DOHH2 (cell line): ENCODE measurements around the gene KRTAP5-8.
"Not testable (repeated sequence)": the region's sequence is repeated elsewhere in the genome, so short reads cannot be mapped to it uniquely, and the experiment has no call there.

Experiments
- H3F3A ChIP-seq: fragments of 200-600 bp; sonication (generic), shearing (Covaris generic); 2 replicates; pipeline ENCODE4 v1.6.0; 2016; ENCODE audit warnings: antibody characterized with exemption, mild to moderate bottlenecking; ENCODE audit not compliant: control insufficient read depth, insufficient read depth
- H3K27ac ChIP-seq: fragments of 200-600 bp; sonication (generic); 2 replicates; pipeline ENCODE4 v1.5.1; 2014; ENCODE audit warnings: low read depth, mild to moderate bottlenecking, low read length, moderate library complexity
- H3K27me3 ChIP-seq: fragments of 200-600 bp; sonication (generic); 2 replicates; pipeline ENCODE4 v1.6.1; 2014; ENCODE audit warnings: mild to moderate bottlenecking, low read length, mixed read lengths; ENCODE audit not compliant: control insufficient read depth
- H3K36me3 ChIP-seq: fragments of 200-600 bp; sonication (generic); 2 replicates; pipeline ENCODE4 v1.6.1; 2014; ENCODE audit warnings: mild to moderate bottlenecking, low read length, moderate library complexity, mixed read lengths; ENCODE audit not compliant: control insufficient read depth
- H3K4me1 ChIP-seq: fragments of 200-600 bp; sonication (generic); 2 replicates; pipeline ENCODE4 v1.6.1; 2014; ENCODE audit warnings: mild to moderate bottlenecking, low read length, mixed read lengths; ENCODE audit not compliant: control insufficient read depth
- H3K4me2 ChIP-seq: fragments of 200-600 bp; sonication (generic); 2 replicates; pipeline ENCODE4 v1.6.0; 2014; ENCODE audit warnings: mild to moderate bottlenecking, low read length, moderate library complexity
- H3K4me3 ChIP-seq: fragments of 200-600 bp; sonication (generic); 2 replicates; pipeline ENCODE4 v1.5.1; 2014; ENCODE audit warnings: mild to moderate bottlenecking, low read length, mixed read lengths
- H3K79me2 ChIP-seq: fragments of 200-600 bp; sonication (generic); 2 replicates; pipeline ENCODE4 v1.6.1; 2014; ENCODE audit warnings: mild to moderate bottlenecking, low read length, mixed read lengths; ENCODE audit not compliant: control insufficient read depth
- H3K9me2 ChIP-seq: fragments of 200-600 bp; sonication (generic); replicated peaks from 2 replicates; pipeline ENCODE4 v1.6.1; 2014; ENCODE audit warnings: mild to moderate bottlenecking, low read length, mixed read lengths; ENCODE audit not compliant: control insufficient read depth
- H3K9me3 ChIP-seq: fragments of 200-600 bp; sonication (generic); 2 replicates; pipeline ENCODE4 v1.6.1; 2014; ENCODE audit warnings: antibody characterized with exemption, low read length, mixed read lengths; ENCODE audit not compliant: control insufficient read depth, insufficient read depth
- H4K20me1 ChIP-seq: fragments of 200-600 bp; sonication (generic); 2 replicates; pipeline ENCODE4 v1.6.0; 2014; ENCODE audit warnings: low read depth, mild to moderate bottlenecking, antibody characterized with exemption, low read length, moderate library complexity; ENCODE audit not compliant: control insufficient read depth, insufficient read depth
- CTCF ChIP-seq: fragments of 200-600 bp; sonication (generic); IDR thresholded peaks from one replicate; pipeline ENCODE4 v1.5.1; 2014; ENCODE audit warnings: antibody characterized with exemption, mild to moderate bottlenecking, low read depth, low read length; ENCODE audit not compliant: poor library complexity, severe bottlenecking
- EZH2phosphoT487 ChIP-seq: fragments of 200-600 bp; sonication (generic); IDR thresholded peaks from 2 replicates; pipeline ENCODE4 v1.6.1; 2017; ENCODE audit warnings: borderline replicate concordance, mild to moderate bottlenecking, antibody characterized with exemption, low read length, moderate library complexity, mixed read lengths

The KRTAP5-8 gene

GRCh38 chr11:71525188-71525937, 12.5 kb upstream of the KRTAP5-8 start:
- TF ChIP-seq CTCF (no peak), EZH2phosphoT487 (no peak)

GRCh38 chr11:71525938-71526495, 11.8 kb upstream of the KRTAP5-8 start:
- TF ChIP-seq EZH2phosphoT487 (no peak), CTCF (no peak)
- Histone ChIP-seq H3K9me3 (no peaks in the 10 kb centered on the region; the same call in 1 of the 2 replicates), H3K4me1 (no peaks in the 10 kb centered on the region), H3K79me2 (no peaks in the 10 kb centered on the region), H3K4me2 (no peak overlapping the region), H4K20me1 (no peaks in the 10 kb centered on the region), H3K4me3 (no peak overlapping the region), H3K36me3 (no peaks in the 10 kb centered on the region), H3K27me3 (no peaks in the 10 kb centered on the region), H3K27ac (no peak overlapping the region), H3F3A (no peaks in the 10 kb centered on the region), H3K9me2 (no peaks in the 10 kb centered on the region)

More at GRCh38 chr11:71525188-71525937, 12.5 kb upstream of the KRTAP5-8 start:
- Histone ChIP-seq H3K27ac (no peak overlapping the region), H3F3A (no peaks in the 10 kb centered on the region), H4K20me1 (no peaks in the 10 kb centered on the region), H3K9me2 (no peaks in the 10 kb centered on the region), H3K27me3 (no peaks in the 10 kb centered on the region), H3K79me2 (no peaks in the 10 kb centered on the region), H3K4me2 (no peak overlapping the region), H3K9me3 (no peaks in the 10 kb centered on the region; the same call in 1 of the 2 replicates), H3K36me3 (no peaks in the 10 kb centered on the region), H3K4me1 (no peaks in the 10 kb centered on the region), H3K4me3 (no peak overlapping the region)

GRCh38 chr11:71526796-71527575, 10.8 kb upstream of the KRTAP5-8 start, which contains the start of gene KRTAP5-7:
TSS of gene KRTAP5-7 (plus strand) at chr11:71527267. CDS start at chr11:71527301, 34 bp downstream.
- H3K79me2 ChIP-seq, H3K9me2 ChIP-seq, H3K27me3 ChIP-seq, H3K4me1 ChIP-seq, H3K27ac ChIP-seq, H3K4me3 ChIP-seq, H4K20me1 ChIP-seq, H3K4me2 ChIP-seq, H3F3A ChIP-seq, H3K36me3 ChIP-seq, H3K9me3 ChIP-seq: not testable (repeated sequence)
